Measurements from ENCODE around the gene ARFGAP3. TPM values are rescaled to one million over a fixed set of nuclear protein-coding genes. Genes with fewer than 3 reads are reported as not detected.

ARFGAP3 gene
- total RNA-seq, 1 experiment from 2014 or later: 37.4 TPM

- Mint-ChIP-seq H3K4me1 (ENCODE audit: low read depth, unreplicated experiment) (peaks cover 6% of the 10 kb centered on the region), H3K27ac (ENCODE audit: unreplicated experiment) (no peak overlapping the region), H3K4me3 (ENCODE audit: unreplicated experiment) (no peak overlapping the region), H3K9me3 (ENCODE audit: unreplicated experiment) (no peaks in the 10 kb centered on the region), H3K36me3 (ENCODE audit: insufficient read depth, unreplicated experiment) (no peaks in the 10 kb centered on the region), H3K27me3 (ENCODE audit: insufficient read depth, unreplicated experiment) (no peaks in the 10 kb centered on the region)
- Histone ChIP-seq H3K36me3 (ENCODE audit: control insufficient read depth, insufficient read depth, low read length) (no peaks in the 10 kb centered on the region), H3K4me1 (peaks cover 23% of the 10 kb centered on the region), H3K9me3 (no peaks in the 10 kb centered on the region), H3K27me3 (replicated peaks; ENCODE audit: control insufficient read depth, insufficient read depth, low read length) (no peaks in the 10 kb centered on the region), H3K4me3 (ENCODE audit: low read depth, low read length) (no peak overlapping the region)
- intact Hi-C loops (cut with micrococcal nuclease; ENCODE audit: unreplicated experiment): no loop called here
- POLR2A ChIA-PET: no interaction called here
- CTCF ChIA-PET: no interaction called here
- TF ChIP-seq CTCF (IDR thresholded peaks at IDR 0.05; ENCODE audit: insufficient read depth in 1 of 2, low read depth in 1 of 2, low read length in 1 of 2, severe bottlenecking in 1 of 2, unreplicated experiment in 1 of 2): no peak
- DNase-seq: no peak
- no TSS peak for BruUV-seq (replicated peaks)
Measured at GRCh38 chr22:42747701-42748513, 109.2 kb downstream of the ARFGAP3 start.

Other genes with a start within 250 kb of the ARFGAP3 start
- 70.0 and 70.8 TPM in 2 replicates for gene POLDIP3, start 242.4 kb downstream of the ARFGAP3 start, total RNA-seq (2022)
- 0.79 and 0.97 TPM in 2 replicates for gene ATP5MGL, start 216.7 kb downstream of the ARFGAP3 start, total RNA-seq (2022)
- gene CYB5R3, start 207.9 kb downstream of the ARFGAP3 start, total RNA-seq (2022): 120 and 130 TPM in 2 replicates
- 12.7 and 16.2 TPM in 2 replicates for gene A4GALT, start 136.4 kb downstream of the ARFGAP3 start, total RNA-seq (2022)
- gene PACSIN2, start 157.9 kb upstream of the ARFGAP3 start, total RNA-seq (2022): 122 and 126 TPM in 2 replicates
- gene TTLL1, start 232.1 kb upstream of the ARFGAP3 start, total RNA-seq (2022): 4.1 and 4.4 TPM in 2 replicates

Data from Caco-2 (cell line).